H7 (cell line): ENCODE data around the gene RNF180. TPM values are rescaled to one million over a fixed set of nuclear protein-coding genes. Genes with fewer than 3 reads are reported as not detected.
"Not testable (repeated sequence)": the region's sequence is repeated elsewhere in the genome, so short reads cannot be mapped to it uniquely, and the experiment has no call there.

Source experiments
- DNase-seq: peaks from one replicate; pipeline ENCODE4 v3.0.0; 2012
- H3K27me3 ChIP-seq: 2 replicates; pipeline ENCODE4 v1.6.0; 2011; ENCODE audit warnings: mild to moderate bottlenecking, low read length; ENCODE audit not compliant: control insufficient read depth, insufficient read depth
- H3K36me3 ChIP-seq: replicated peaks from 2 replicates; pipeline ENCODE4 v1.5.1; 2011; ENCODE audit warnings: low read length; ENCODE audit not compliant: control insufficient read depth, insufficient read depth
- H3K4me3 ChIP-seq: 2 replicates; pipeline ENCODE4 v1.5.1; 2011; ENCODE audit warnings: low read depth, mild to moderate bottlenecking, control low read depth, low read length, moderate library complexity; ENCODE audit not compliant: insufficient read depth
- total RNA-seq: library from RNA; depleted of rRNA; stranded (reverse); fragments of >200 nt; shearing (Covaris generic); gene quantifications from 2 replicates; pipeline ENCODE4 v1.2.3, GENCODE V29; 2014

Gene RNF180
- total RNA-seq, 1 experiment from 2014 or later = 1.2 TPM

DNA sequence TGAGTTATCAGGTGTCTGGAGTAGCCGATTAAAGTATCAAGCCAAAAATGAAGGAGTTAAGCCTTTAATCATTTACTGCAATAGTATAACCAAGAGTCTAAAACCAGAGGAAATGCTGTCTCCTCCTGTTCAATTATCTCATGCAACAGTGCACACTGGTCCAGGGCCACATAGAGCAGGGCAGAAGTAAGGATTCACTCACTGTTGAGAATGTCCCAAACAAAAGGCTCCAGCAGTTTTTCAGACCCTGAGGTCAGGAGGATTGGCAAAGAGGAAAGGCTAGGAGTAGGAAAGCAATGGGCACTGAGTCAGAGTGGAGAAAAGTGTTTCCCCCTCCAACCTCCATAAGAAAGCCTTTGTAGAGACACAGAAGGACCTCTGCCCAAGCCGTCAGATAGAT, 168.2 kb downstream of the RNF180 start:
- Histone ChIP-seq H3K27me3 (no peaks in the 10 kb centered on the region), H3K36me3 (no peaks in the 10 kb centered on the region), H3K4me3 (no peak overlapping the region)
- DNase-seq = peak; percentile 3

GRCh38 chr5:64339769-64340168, 174.1 kb downstream of the RNF180 start:
- Histone ChIP-seq H3K27me3 (no peaks in the 10 kb centered on the region), H3K4me3 (no peak overlapping the region), H3K36me3 (no peaks in the 10 kb centered on the region)
- no peak for DNase-seq

DNA sequence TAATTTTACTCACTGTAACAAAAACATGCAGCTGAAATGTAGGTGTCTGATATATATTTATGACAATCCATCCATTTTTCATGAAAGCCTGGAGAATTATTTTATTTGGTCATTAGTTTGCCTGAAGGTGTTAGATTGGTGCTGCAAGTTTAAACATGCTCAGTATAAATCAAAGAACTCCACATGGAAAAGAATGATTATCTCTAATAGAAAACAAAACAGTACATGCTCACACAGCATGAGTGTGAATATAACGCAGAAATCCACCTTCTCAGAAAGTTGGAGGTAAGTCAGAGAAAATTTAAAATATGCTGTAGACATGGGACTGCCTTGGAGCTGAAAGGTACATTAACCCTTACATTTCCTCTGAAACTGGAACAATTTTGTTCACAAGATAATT, 174.7 kb downstream of the RNF180 start:
- H3K4me3 ChIP-seq = no peak overlapping the region
- no peak for DNase-seq
- H3K27me3 ChIP-seq = no peaks in the 10 kb centered on the region
- no peaks in the 10 kb centered on the region for H3K36me3 ChIP-seq

DNA sequence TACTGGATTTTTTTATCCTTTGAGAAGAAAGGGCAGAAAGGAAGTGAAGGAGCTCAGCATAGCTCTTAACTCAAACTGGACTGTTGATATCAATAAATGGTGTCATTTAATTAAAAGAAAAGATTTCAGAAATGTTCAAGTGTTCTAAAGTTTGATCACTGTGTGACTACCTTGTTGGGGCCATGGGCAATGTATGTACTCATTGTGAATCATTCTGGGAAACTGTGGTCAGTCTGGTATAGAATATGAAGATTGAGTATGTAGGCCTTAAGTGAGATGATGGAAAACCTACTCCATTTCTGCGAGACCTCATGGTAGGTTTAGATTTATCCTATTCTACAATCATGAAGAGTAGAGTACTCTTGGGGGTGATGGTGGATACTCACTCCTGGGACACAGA, 175.7 kb downstream of the RNF180 start:
- no peak for DNase-seq
- no peaks in the 10 kb centered on the region for H3K27me3 ChIP-seq
- H3K4me3 ChIP-seq = no peak overlapping the region
- no peaks in the 10 kb centered on the region for H3K36me3 ChIP-seq

DNA sequence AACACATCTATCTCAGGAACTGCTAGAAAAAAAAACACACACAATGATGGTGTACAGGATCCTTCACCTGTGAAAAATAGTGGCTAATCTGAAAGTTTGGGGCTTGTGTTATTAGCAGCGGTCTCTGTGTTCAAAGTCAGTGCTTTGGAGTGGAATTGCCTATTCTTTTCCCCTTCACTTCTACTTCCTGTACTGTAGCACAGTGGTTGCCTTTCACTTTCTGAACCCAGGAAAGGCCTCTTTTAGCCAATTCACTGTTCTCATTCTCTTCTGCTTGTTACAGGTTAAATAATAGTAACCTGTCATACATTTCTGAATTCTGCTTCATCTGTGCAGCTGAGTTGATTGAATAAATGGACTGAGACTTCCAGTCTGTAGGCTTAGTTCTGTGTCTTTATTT, 178.9 kb downstream of the RNF180 start:
- no peak overlapping the region for H3K4me3 ChIP-seq
- H3K27me3 ChIP-seq = no peaks in the 10 kb centered on the region
- no peaks in the 10 kb centered on the region for H3K36me3 ChIP-seq
- DNase-seq = no peak

GRCh38 chr5:64347309-64347708, 181.7 kb downstream of the RNF180 start:
- no peaks in the 10 kb centered on the region for H3K36me3 ChIP-seq
- H3K4me3 ChIP-seq = no peak overlapping the region
- no peaks in the 10 kb centered on the region for H3K27me3 ChIP-seq
- no peak for DNase-seq

- H3K27me3 ChIP-seq = no peaks in the 10 kb centered on the region
- H3K36me3 ChIP-seq = no peaks in the 10 kb centered on the region
- H3K4me3 ChIP-seq = no peak overlapping the region
- no peak for DNase-seq
Observed at GRCh38 chr5:64364426-64364825, 198.8 kb downstream of the RNF180 start.

DNA sequence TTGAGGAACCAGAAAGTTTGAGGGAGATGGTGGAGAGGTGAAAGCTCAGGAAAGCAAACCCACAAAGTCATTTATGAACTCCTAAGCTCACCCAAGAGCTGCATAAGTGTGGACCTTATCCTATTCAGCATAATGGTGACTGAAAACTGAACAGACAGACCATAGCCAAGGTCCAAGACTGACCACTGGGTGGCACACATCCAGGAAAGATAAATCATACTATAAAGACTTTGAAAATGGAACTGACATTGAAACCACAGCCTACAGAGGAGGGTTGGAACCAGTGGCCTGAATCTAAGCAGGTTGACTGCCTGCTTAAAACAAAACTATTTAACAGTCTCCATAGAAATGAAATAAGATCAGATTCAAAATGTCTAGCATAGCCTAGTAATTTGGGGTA, 219.1 kb downstream of the RNF180 start:
- peak; percentile 7 for DNase-seq
- no peak overlapping the region for H3K4me3 ChIP-seq
- no peaks in the 10 kb centered on the region for H3K27me3 ChIP-seq
- H3K36me3 ChIP-seq = no peaks in the 10 kb centered on the region

GRCh38 chr5:64397552-64397951, 231.9 kb downstream of the RNF180 start:
- H3K36me3 ChIP-seq = no peaks in the 10 kb centered on the region
- no peaks in the 10 kb centered on the region for H3K27me3 ChIP-seq
- no peak for DNase-seq
- H3K4me3 ChIP-seq = no peak overlapping the region

DNA sequence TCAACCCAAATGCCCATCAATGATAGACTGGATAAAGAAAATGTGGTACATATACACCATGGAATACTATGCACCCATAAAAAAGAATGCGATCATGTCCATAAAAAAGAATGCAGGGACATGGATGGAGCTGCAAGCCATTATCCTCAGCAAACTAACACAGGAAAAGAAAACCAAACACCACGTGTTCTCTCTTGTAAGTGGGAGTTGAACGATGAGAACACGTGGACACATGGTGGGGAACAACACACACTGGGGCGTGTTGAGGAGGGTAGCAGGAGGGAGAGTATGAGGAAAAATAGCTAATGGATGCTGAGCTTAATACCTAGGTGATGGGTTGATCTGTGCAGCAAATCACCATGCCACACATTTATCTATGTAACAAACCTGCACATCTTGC, 233.1 kb downstream of the RNF180 start:
- not testable (repeated sequence) for H3K4me3 ChIP-seq, H3K27me3 ChIP-seq, DNase-seq, H3K36me3 ChIP-seq

DNA sequence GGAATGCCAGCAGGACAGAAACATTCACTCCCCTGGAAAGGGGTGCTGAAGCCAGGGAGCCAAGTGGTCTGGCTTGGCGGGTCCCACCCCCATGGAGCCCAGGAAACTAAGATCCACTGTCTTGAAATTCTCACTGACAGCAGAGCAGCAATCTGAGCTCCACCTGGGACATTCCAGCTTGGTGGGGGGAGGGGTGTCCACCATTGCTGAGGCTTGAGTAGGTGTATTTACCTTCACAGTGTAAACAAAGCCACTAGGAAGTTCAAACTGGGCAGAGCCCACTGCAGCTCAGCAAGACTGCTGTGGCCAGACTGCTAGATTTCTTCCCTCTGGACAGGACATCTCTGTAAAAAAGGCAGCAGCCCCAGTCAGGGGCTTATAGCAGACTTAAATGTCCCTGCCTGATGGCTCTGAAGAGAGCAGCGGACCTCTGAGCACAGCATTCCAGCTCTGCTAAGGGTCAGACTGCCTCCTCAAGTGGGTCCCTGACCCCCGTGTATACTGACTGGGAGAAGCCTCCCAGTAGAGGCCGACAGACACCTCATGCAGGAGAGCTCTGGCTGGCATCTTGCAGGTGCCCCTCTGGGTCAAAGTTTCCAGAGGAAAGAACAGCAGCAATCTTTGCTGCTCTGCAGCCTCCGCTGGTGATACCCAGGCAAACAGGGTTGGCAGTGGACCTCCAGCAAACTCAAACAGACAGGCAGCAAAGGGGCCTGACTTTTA, 241.6 kb downstream of the RNF180 start:
- H3K4me3 ChIP-seq, DNase-seq, H3K36me3 ChIP-seq, H3K27me3 ChIP-seq: not testable (repeated sequence)

DNA sequence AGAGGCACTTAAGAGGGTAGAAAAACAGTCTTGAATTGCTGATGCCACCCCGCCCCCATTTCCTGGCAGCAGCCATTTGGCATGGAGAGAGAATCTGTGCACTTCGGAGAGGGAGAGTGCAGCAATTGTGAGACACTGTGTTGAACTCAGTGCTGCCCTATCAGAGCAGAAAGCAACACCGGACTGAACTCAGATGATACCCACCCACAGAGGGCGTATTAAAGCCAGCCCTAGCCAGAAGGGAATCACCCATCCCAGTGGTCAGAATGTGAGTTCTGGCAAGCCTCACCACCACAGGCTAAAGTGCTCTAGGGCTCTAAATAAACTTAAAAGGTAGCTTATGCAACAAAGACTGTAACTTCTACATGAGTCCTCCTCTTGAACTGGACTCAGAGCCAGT, 251.7 kb downstream of the RNF180 start:
- Histone ChIP-seq H3K4me3 (no peak overlapping the region), H3K36me3 (no peaks in the 10 kb centered on the region), H3K27me3 (no peaks in the 10 kb centered on the region)
- DNase-seq = no peak

DNA sequence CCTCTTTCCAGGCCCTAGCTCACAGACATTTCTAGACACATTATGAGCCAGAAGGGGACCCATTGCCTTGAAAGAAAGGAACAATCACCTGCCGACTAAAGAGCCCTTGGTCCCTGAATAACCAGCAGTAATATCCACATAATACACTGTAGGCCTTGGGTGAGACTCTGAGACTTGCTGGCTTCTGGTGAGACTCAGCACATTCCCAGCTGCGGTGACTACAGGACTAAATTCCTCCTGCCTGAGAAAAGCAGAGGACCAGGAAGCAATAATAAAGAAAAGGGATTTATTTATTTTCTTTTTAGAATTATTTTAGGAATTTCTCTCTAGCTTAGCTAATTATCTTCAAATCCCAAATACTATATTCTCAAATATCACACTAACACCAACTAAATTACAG, 252.4 kb downstream of the RNF180 start:
- no peaks in the 10 kb centered on the region for H3K36me3 ChIP-seq
- H3K27me3 ChIP-seq = no peaks in the 10 kb centered on the region
- no peak overlapping the region for H3K4me3 ChIP-seq
- DNase-seq = no peak
